GM21423 (cell line): ENCODE data around the gene CPM.
"Not testable (repeated sequence)": the region's sequence is repeated elsewhere in the genome, so short reads cannot be mapped to it uniquely, and the experiment has no call there.

ENCODE experiments used
- ATAC-seq: cut with Tn5 transposase; IDR thresholded peaks from one replicate; pipeline ENCODE4 v1.9.1; 2021; ENCODE audit warnings: mild to moderate bottlenecking, moderate library complexity; ENCODE audit not compliant: unreplicated experiment

Gene CPM

DNA sequence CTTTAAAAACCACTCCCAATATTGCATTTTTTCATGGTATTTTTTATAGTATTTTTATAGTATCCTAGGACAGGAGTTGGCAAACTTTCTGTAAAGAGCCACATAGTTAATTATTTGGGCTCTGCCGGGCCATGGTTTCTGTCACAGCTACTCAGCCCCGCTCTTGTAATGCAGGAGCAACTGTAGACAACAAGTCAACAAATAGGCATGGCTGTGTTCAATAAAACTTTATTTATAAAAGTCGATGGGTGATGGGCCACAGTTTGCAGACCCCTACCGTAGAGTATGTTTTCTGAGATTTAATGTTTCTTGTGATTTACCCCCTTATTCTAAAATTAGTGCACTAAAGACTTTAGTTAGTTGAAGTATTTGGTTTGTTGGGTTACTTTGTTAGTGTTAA lies 99.5 kb downstream of the CPM start:
- ATAC-seq: no peak

DNA sequence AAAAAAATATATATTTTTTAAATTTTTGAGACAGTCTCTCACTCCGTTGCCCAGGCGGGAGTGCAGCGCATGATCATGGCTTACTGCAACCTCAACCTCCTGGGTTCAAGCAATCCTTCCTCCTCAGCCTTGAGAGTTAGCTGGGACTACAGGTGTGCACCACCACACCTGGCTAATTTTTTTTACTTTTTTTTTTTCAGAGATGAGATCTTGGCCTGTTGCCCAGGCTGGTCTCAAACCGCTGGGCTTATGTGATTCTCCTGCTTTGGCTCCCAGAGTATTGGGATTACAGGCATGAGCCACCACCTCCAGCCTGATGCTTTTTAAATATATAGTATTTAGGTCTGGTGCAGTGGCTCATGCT lies 100.5 kb downstream of the CPM start:
- ATAC-seq: no peak

DNA sequence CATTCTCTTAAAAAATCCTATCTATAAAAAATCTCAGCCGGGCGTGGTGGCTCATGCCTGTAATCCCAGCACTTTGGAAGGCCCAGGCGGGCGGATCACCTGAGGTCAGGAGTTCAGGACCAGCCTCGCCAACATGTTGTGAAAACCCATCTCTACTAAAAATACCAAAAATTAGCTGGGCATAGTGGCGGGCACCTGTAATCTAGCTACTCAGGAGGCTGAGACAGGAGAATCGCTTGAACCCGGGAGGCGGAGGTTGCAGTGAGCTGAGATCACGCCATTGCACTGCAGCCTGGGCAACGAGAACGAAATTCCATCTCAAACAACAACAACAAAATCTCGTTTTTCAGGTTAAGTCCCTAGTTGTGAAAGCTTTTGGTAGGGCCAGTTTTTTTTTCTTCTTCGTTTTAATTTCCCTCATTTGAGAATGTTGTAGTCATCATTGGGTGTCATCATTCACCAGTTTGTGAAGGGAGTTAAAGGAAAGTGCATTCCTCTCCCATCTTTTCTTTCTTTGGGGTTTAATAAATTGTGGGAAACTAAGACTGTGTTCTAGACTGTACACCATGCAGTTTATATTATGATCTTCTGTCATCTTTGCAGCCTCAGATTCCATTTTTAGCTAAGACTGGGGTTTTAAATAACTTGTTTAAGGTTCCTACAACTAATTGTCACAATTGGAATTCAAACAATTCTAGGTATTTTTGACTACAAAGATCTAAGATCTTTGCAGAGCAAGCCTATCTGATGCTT lies 101.0 kb downstream of the CPM start:
- ATAC-seq: no peak

DNA sequence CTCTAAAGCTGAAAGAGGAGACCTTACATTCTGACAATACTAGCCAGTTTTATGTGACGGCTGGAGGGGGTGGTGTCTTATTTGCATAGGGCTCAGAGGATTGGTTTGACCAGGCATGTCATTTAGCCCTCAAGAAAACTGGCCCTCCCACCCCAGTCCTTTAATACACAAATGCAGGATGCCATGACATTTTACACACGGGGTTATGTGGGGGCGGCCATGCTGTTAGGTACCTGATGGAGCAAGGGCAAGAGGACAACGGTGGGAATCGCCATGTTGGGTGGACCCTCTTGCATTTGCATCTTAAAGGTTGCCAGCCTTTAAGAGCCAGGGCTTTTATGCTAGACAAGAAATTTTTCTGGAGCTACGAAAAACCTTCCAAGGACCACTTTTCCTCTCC lies 101.7 kb downstream of the CPM start:
- ATAC-seq: no peak

DNA sequence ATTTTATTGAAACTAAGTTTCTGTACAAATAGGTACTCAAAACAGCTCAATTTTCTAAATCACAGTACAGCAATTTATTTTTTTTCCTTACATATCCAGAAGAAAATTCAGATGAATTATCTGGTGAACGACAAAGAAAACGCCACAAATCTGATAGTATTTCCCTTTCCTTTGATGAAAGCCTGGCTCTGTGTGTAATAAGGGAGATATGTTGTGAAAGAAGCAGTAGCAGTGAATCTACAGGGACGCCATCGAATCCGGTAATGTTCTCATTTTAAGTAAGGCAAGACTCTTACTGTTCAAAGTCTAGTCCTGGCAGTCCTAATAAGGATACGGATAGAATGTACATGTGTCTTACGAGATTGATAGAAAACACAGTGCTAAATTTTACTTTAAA lies 104.3 kb downstream of the CPM start:
- no peak for ATAC-seq

DNA sequence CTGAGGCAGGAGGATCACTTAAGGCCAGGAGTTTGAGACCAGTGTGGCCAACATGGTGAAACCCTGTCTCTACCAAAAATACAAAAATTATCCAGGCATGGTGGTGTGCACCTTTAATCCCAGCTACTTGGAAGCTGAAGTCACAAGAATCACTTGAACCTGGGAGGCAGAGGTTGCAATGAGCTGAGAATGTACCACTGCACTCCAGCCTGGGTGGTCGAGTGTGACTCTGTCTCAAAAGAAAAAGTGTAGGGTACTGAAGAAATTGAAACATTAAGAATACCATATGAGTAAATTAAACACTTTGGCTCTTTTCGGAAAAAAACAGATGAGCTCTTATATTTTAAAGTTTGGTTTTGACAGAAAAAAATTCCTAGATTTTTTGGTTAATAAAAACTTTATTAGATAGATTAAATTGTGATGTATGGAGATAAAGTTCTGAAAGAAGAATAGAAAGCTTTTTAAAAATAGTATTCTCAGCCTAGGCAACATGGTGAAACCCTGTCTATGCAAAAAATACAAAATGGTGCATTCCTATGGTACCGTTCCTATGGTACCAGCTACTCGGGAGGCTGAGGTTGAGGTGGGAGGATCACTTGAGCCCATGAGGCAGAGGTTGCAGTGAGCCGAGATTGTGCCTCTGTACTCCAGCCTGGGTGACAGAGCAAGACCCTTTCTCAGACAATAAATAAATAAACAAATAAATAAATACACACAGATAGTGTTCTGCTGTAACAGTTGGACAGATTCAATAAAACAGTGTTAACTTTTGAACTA lies 104.9 kb downstream of the CPM start:
- ATAC-seq: no peak

DNA sequence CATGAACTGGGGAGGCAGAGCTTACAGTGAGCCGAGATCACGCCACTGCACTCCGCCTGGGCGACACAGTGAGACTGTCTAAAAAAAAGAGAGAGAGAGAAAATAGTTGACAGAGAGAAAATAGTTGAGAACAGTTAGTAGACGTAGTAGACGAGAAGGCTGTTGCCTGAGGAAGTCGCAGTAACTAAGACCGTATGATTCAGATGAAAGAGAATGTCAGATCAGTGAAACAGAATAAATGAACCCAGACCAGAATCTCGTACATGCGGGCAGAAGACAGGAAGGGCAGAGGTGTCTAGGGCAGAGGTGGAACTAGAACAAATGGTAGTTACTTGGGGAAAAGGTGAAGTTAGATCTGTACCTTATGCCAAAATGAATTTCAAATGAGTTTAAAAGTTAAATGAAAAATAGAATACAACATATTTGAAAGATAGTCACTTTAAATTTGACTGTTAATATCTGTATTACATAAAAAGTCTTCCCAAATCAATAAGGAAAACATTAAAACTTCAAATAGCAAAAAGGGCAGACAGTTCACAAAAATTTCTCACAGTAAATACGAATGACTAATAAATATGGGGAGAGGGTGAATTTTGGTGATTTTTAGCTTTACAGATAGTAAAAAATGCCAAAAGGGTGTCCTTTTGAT lies 107.3 kb downstream of the CPM start:
- no peak for ATAC-seq

DNA sequence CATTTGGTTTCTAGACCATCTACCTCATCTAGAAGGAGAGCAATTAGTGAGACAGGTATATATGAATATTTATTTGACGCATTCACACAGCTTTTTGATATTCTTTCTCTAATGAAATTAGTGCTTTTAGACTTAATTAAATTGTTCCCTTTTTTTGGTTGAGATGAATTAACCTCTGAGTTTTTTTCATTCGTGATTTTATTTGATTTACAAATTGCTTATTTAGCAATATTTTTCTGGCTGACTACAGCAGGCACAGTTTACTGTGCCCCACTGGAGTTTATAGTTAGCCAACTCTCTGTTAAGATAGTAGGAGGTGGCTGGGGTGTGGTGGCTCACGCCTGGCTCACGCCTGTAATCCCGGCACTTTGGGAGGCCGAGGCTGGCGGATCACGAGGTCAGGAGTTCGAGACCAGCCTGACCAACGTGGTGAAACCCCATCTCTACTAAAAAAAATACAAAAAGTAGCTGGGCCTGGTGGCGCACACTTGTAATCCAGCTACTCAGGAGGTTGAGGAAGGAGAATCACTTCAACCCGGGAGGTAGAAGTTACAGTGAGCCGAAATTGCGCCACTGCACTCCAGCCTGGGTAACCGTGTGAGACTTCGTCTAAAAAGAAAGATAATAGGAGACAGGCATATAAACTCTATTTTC lies 108.2 kb downstream of the CPM start:
- no peak for ATAC-seq

DNA sequence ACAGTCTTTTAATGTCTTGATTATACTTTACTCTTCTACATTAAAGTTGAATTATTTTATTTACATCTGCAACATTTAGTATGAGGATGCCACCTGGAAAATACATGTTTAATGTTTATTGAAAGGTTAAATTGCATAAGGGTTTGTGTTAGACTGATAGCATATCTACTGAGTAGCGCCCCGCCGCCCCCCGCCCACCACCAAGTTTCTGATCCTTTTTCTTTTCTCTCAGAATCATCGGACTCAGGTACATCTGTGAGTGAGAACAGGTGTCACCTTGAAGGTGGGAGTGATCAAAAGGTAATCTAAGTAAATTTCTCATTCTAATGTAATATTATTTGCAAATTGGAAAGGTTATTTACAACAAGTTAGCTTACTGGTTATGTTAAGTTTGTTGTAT lies 108.8 kb downstream of the CPM start:
- no peak for ATAC-seq

DNA sequence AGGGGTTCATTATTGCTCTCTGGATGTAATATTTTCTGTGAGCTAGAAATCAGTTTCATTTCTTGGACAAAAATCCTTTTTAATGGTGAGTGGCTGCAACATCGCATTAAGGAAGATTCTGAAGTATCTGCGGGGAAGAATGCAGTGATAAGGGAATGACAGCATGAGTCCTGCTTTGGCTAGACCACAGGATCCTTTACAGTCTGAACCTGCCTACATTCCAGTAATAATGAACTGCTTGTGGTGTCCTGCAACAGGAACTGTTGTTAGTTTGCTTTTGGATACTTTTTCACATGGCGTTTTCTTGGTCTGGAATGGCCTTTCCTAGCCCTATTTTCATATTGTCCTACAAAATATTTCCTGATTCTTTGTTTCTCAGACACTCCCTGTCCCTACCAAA lies 109.3 kb downstream of the CPM start:
- no peak for ATAC-seq

DNA sequence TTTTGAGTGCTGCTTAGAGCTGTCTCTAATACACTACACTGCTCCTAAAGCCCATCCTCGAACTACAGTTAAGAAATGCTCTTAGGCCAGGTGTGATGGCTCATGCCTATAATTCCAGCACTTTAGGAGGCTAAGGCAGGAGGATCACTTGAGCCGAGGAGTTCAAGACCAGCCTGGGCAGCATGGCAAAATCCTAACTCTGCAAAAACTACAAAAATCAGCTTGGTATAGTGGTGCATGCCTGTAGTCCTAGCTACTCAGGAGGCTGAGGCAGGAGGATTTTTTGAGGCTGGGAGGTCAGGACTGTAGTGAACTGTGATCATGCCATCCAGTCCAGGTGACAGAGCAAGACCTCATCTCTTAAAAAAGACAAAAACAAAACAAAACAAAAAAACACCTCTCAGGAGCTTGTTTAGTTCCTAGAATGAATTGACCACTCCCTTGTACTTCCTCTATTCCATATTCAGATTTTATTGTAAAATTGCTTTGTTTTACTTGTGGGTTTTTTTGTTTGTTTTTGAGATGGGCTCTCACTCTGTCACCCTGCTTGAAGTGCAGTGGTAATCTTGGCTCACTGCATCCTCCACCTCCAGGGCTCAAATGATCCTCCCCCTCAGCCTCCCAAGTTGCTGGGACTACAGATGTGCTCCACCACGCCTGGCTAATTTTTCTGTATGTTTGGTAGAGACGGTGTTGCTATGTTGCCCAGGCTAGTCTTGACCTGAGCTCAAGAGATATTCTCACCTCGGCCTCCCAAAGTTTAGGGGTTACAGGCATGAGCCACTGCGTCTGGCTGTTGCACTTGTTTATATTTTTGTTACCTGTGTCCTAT lies 111.4 kb downstream of the CPM start:
- no peak for ATAC-seq

DNA sequence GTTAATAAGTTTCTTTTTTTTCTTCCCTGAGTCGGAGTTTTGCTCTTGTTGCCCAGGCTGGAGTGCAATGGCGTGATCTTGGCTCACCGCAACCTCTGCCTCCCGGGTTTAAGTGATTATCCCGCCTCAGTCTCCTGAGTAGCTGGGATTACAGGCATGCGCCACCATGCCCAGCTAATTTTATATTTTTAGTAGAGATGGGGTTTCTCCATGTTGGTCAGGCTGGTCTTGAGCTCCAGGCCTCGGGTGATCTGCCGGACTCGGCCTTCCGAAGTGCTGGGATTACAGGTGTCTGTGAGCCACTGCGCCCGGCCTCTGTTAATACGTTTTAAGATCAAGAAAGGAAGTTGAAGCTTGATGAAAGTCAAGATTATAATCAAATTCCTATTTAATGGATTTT lies 113.5 kb downstream of the CPM start:
- ATAC-seq: not testable (repeated sequence)

DNA sequence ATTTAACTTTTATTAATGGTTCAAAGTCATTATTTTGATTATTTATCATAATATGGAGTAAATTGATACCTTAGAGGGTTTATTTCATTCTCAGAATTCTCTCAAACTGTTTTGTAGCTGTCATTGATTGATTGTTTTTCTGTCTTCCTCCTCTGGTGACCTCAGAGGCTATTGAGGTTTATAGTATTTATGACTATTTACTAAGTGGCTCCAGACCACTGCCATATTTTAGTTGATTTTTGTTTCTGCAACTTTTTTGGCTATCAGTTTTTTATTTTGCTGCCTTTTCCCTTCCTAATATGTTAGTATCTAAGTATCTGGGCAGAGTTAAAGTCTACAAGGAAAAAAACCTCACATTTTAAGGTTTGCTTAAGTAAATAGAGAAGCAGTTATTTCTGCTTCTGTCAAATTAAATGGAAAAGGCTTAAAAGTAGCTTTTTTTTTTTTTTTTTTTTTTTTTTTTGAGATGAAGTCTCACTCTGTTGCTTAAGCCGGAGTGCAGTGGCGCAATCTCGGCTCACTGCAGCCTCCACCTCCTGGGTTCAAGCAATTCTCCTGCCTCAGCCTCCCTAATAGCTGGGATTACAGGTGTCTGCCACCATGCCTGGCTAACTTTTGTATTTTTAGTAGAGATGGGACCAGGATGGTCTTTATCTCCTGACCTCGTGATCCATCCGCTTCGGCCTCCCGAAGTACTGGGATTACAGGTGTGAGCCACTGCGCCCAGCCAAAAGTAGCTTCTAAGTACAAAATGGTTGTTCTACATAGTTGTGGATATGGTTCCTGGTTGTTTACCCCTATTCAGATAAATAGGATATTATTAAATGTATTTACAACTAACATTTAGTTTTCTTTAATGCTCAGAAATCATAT lies 116.8 kb downstream of the CPM start:
- ATAC-seq: no peak

DNA sequence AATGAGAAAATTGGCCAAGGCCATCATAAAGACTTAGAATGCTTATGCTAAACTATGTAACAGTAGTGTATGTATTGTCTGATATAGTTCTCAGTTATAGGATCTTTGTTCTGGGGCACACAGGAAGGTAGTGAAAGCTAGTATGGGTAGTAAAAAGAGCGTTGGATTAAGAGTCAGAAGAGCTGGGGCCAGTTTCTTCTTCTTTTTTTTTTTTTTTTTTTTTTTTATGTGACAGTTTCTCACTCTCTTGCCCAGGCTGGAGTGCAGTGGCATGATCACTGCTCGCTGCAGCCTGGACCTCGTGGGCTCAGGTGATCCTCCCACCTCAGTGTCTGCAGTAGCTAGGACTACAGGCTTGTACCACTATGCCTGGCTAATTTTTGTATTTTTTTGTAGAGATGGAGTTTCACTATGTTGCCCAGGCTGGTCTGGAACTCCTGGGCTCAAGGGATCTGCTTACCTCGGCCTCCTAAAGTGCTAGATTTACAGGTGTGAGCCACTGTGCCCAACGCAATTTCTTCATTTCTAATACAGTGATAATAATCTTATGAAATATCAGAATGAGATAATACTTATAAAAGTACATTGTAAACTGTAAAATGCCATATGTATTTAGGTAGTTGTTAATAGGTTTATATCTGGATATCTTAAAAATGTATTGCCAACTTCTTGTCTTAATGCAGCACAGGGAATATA lies 117.6 kb downstream of the CPM start:
- no peak for ATAC-seq

DNA sequence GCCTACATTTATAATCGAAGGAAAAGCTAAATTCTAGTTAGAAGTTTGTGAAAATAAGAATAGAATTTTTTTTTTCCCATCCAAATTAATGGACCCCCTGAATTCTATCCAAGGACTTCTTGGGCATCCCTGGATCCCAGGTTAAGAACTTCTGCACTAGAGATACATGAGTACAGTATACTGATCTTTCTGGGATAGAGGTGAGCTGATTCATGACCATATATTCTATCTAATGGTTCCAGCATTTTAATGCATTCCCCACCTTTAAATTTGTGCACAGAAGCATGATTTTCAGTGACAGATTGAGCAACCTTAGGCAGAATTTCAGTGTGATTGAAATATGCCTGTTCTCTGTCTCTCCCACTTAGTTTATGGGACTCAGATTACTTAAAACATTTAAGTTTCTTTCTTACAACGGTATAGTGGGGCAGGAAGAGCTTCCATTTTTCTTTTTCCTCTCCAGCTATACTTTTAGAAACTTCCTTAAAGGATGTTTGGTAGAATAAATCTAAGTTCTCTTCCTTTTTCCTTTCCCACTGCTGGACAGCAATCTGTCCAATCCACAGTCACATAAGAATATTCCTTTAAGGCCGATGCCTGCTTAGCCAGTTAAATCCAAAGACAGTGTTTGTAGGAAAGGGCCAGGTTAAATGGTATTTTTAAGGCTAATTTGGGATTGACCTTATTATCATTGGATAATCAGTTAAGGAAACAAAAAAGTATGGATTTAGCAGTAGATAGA lies 118.3 kb downstream of the CPM start:
- no peak for ATAC-seq

DNA sequence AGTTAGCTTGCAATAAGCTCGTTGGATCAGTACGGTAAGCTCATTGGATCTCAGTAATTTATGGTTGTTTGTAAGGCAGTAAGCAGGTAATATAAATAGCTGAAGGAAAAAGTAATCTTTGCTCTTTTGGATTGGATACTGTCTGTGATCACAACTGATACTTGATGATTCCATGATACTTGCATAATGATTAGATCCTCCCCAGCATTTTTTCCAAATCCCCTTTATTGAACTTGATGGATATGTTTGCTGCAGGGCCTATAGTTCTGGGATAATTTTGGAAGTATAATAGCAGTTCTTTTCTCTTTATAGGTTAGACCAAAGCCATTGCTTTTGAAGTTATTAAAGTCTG lies 119.8 kb downstream of the CPM start:
- no peak for ATAC-seq

DNA sequence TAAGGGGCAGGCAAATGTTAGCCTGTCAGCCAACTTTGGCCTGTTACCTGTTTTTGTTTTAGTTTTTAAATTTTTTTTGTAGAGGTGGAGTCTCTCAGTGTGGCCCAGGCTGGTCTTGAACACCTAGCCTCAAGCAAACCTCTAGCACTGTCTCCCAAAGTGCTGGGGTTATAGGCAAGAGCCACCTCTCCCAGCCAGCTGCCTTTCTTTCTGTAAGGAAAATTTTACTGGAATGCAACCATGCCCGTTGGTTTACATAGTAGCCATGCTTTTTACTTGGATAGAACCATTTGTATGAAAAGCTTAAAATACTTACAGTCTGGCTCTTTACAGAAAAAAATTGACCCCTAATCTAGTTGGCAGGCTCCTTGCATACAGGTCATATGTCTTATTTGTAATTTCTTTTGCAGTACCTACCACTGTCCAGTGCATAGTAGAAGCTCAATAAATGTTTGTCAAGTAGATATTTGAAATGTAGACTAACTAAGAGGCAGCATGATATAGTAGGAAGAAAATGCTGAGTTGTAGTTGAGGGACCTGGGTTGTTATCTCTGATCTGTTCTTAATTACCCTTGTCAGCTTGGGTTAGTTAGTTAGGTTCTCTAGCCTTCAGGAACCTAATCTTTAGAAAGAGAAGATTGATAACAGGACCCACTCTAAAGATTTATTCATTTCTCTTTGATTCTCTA lies 120.3 kb downstream of the CPM start:
- no peak for ATAC-seq

DNA sequence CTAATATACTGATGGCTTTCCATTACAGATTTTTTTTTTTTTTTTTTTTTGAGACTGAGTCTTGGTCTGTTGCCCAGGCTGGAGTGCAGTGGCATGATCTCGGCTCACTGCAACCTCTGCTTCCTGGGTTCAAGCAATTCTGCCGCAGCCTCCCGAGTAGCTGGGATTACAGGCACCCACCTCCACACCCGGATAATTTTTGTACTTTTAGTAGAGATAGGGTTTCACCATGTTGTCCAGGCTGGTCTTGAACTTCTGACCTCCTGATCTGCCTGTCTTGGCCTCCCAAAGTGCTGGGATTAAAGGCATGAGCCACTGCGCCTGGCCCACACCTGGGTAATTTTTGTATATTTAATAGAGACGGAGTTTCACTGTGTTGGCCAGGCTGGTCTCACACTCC lies 121.4 kb downstream of the CPM start:
- ATAC-seq: not testable (repeated sequence)
